HL-60/S4 (cell line): ENCODE data around the gene MYO5C.
"Not testable (repeated sequence)": the region's sequence is repeated elsewhere in the genome, so short reads cannot be mapped to it uniquely, and the experiment has no call there.

Source experiments
- in situ Hi-C: fragments of 300-500 bp; cut with MboI; formaldehyde crosslinking; loops from 2 replicates; pipeline ENCODE4 v1.14.3; 2022; ENCODE audit warnings: low sequenced_read_pairs

MYO5C gene

GRCh38 chr15:52246686-52247431 lies 48.7 kb downstream of the MYO5C start:
- in situ Hi-C loops = no loop called here

- in situ Hi-C loops = no loop called here
Observed at GRCh38 chr15:52243697-52244555, 51.7 kb downstream of the MYO5C start.

GRCh38 chr15:52243286-52243685 lies 52.3 kb downstream of the MYO5C start:
- in situ Hi-C loops = no loop called here

- in situ Hi-C loops = no loop called here
Observed at GRCh38 chr15:52241489-52241888, 54.1 kb downstream of the MYO5C start.

GRCh38 chr15:52240166-52240565 lies 55.4 kb downstream of the MYO5C start:
- in situ Hi-C loops = no loop called here

- in situ Hi-C loops = not testable (repeated sequence)
Observed at GRCh38 chr15:52238989-52239525, 56.5 kb downstream of the MYO5C start.

GRCh38 chr15:52238149-52238548 lies 57.5 kb downstream of the MYO5C start:
- in situ Hi-C loops = no loop called here

- in situ Hi-C loops = no loop called here
Observed at GRCh38 chr15:52236013-52236412, 59.6 kb downstream of the MYO5C start.

GRCh38 chr15:52234596-52235541 lies 60.7 kb downstream of the MYO5C start:
- in situ Hi-C loops = no loop called here

- in situ Hi-C loops = no loop called here
Observed at GRCh38 chr15:52233405-52233804, 62.2 kb downstream of the MYO5C start.

GRCh38 chr15:52232327-52232726 lies 63.3 kb downstream of the MYO5C start:
- in situ Hi-C loops = no loop called here

- in situ Hi-C loops = no loop called here
Observed at GRCh38 chr15:52230073-52230472, 65.5 kb downstream of the MYO5C start.

- in situ Hi-C loops = no loop called here
Observed at GRCh38 chr15:52228921-52229320, 66.7 kb downstream of the MYO5C start.

- in situ Hi-C loops = no loop called here
Observed at GRCh38 chr15:52227456-52227855, 68.1 kb downstream of the MYO5C start.

- in situ Hi-C loops = no loop called here
Observed at GRCh38 chr15:52225230-52225629, 70.4 kb downstream of the MYO5C start.

- in situ Hi-C loops = no loop called here
Observed at GRCh38 chr15:52224211-52224610, 71.4 kb downstream of the MYO5C start.

GRCh38 chr15:52221730-52222129 lies 73.9 kb downstream of the MYO5C start:
- in situ Hi-C loops = no loop called here

GRCh38 chr15:52220937-52221660 lies 74.5 kb downstream of the MYO5C start:
- in situ Hi-C loops = no loop called here

- in situ Hi-C loops = no loop called here
Observed at GRCh38 chr15:52220251-52220650, 75.4 kb downstream of the MYO5C start.

- in situ Hi-C loops = no loop called here
Observed at GRCh38 chr15:52218816-52219215, 76.8 kb downstream of the MYO5C start.
